HG02870 (cell line): Measurements from ENCODE around the gene CD160.
"Not testable (repeated sequence)": the region's sequence is repeated elsewhere in the genome, so short reads cannot be mapped to it uniquely, and the experiment has no call there.

Experiments used
- ATAC-seq: cut with Tn5 transposase; IDR thresholded peaks from one replicate; pipeline ENCODE4 v1.9.1; 2021; ENCODE audit warnings: mild to moderate bottlenecking, moderate library complexity; ENCODE audit not compliant: unreplicated experiment

CD160 gene, protein sequence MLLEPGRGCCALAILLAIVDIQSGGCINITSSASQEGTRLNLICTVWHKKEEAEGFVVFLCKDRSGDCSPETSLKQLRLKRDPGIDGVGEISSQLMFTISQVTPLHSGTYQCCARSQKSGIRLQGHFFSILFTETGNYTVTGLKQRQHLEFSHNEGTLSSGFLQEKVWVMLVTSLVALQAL

GRCh38 chr1:145719230-145720079, at the start of gene CD160:
CD160 (plus strand) TSS chr1:145719499; CDS start chr1:145728328, 8,829 bp downstream.
- peak; percentile 68 for ATAC-seq

DNA sequence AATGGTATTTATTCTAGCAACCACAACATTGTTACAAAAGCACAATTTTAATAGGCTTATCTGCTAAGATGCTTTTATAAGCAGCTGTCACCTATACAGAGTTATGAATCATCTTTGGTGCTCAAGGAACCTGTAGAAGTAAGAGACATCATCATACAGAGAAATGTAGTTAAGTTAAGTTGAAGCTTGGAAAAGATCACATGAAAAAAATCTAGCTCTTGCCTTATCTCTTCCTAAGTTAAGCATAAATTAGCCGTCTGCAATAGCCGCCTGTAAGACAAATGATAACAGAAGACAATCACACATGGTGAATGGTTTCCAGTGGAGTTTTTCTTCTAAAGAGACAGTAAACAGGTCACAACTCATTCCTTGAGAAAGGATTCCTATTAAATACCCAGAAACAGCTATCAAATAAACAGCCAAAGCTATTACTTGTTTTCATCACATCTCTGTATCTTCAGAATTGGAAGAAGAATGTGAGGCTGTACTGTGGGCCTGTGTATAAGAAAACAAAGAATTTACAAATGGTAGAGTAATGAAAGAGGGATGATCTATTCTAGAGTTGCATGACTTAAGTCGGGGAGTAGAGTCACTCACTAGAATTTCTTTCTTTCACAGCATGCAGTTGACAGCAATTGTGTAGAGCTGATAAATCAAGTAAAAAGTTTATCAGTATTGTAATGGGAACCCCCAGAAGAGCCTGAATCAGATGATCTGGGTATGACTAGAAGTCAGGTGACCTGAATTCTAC, 48.1 kb upstream of the CD160 start:
- not testable (repeated sequence) for ATAC-seq

DNA sequence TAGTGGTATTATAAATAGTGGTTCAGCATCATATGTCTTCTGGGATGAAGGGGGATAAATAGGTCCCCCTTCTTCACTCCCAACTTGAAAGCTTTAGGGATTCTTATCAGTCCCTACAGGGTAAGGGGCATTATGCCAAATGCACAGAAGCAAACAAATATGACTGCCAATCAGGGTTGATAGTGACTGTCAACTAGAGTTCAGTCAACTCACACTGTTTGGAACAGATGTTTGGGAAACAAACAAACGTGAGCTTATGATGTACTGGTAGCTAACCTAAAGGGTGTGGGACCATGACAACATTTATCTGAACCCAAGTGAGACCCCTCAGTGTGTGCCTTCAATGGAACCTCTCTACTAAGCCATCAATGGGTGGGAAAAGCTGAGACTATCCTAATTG, 46.1 kb upstream of the CD160 start:
- ATAC-seq, result not testable (repeated sequence)

- not testable (repeated sequence) for ATAC-seq
These were observed 34.4 kb upstream of the CD160 start for GRCh38 chr1:145684858-145685257.

DNA sequence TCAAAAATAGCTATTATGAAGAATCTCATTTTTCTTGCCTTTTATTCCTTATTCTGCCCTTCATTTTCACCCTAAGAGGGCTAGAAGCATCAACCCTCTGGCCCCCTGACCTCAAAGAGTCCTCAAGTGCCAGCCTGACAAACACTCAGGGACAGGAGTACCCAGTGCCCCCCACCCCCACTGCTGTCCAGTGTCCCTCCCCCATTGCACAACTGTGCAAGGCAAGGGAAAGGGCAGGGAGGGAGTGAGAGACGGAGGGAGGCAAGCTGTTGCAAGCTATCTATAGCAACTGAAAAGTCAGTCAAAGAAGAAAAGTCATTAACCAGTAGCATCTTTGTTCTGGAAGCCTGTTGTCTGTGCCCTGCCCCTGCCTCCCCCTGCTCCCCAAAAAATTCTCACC, 33.2 kb upstream of the CD160 start:
- ATAC-seq, result not testable (repeated sequence)

GRCh38 chr1:145688328-145688727, 31.0 kb upstream of the CD160 start:
- no peak for ATAC-seq

DNA sequence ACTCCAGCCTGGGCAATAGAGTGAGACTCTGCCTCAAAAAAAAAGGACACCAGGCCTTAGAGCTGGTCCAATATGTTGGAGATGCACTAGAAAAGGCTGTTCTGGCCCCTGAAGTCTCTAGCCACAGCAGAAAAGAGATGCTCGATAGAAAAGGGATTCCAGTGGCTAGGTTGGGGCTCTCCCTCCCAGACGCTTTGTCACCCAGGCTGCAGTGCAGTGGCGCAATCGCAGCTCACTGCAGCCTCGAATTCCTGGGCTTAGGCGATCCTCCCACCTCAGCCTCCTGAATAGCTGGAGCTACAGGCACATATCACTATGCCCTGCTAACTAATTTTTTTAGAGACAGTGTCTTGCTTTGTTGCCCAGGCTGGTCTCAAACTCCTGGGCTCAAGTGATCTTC, 30.4 kb upstream of the CD160 start:
- ATAC-seq, result no peak

- no peak for ATAC-seq
These were observed 29.4 kb upstream of the CD160 start for GRCh38 chr1:145689922-145690321.

GRCh38 chr1:145690587-145691558, 28.4 kb upstream of the CD160 start:
- ATAC-seq, result no peak

GRCh38 chr1:145692785-145693443, 26.4 kb upstream of the CD160 start:
- no peak for ATAC-seq

GRCh38 chr1:145695821-145696629, 23.3 kb upstream of the CD160 start:
- no peak for ATAC-seq

DNA sequence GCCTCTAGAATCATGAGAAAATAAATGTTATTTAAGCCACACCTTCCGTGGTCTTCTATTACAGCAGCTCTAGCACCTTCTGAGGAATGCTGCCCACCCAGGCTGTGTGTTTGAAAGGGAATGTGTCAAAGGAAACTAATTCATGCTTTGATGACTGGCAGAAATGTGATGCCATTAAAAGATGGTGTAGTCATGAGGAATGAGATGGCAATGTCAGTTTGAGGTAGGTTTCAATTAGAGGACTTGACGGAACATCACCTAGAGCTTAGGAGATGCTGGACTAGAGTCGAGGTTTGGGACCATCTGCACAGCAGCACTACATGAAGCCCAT, 22.7 kb upstream of the CD160 start:
- ATAC-seq, result no peak

GRCh38 chr1:145701306-145701862, 17.9 kb upstream of the CD160 start:
- ATAC-seq, result no peak

DNA sequence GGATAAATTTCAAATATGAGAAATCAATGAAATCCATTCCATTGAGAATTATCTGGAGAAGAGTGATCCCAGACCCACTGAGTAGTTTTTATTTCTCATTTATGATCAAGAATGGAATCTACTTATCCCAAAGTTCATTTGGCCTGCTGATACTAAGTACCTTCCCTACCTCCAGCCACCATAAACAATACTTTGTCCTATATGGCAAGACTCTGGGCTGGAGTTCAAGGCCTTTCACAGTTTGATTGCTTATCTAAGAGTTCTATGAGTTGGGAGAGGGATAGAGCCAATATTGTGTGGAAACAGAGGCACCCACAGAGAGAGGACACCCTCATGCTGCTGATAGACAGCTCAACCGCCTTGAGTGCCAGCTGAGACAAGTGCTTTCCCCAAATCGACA, 17.2 kb upstream of the CD160 start:
- no peak for ATAC-seq

DNA sequence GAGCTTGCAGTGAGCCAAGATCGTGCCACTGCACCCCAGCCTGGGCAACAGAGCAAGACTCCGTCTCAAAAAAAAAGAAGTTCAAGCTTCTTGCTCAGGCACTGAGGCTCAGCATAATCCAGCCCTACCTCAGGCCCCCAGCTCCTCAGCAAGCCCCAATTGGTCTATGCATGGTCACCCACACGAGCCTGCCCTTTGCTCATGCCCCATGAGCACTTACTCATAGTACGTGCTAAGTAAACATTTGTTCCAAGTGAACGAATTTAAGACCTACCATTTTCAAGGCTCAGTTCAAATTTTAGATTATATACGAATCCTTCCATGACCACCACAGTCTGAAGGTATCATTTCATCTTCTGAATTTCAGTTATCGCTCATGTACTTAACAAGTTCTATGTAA, 16.5 kb upstream of the CD160 start:
- ATAC-seq, result no peak

GRCh38 chr1:145705622-145706021, 13.7 kb upstream of the CD160 start:
- ATAC-seq, result no peak

DNA sequence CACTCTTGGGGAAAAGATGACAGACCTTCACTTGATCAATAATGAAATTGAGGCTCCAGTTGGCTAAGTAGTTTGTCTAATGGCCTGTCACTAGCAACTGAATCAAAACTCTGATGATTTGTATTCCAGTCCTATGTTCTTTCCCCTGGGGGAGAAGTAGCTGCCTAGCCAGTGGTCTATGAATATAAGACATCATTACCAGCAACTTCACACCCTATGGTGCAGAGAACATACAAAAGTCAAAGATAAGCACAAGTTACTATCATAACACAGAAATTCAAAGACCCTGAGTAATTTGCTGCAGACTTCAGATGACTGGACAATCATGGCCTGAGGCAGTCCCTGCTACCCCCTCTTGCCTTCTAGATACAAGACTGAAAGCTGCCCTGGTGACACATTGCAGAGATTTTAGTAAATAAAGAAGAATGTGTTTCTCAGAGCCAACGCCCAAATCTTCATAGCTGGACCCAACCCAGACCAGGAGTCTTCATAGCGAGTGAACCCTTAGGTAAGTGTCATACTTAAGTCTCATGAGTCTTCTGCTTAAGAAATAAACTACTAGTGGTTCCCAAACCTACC, 13.1 kb upstream of the CD160 start:
- ATAC-seq, result no peak

GRCh38 chr1:145707183-145707867, 12.0 kb upstream of the CD160 start, which contains the start of gene PDZK1:
PDZK1 (minus strand) TSS chr1:145707368; CDS start chr1:145688021, 19,347 bp downstream.
- no peak for ATAC-seq
